K562 (cell line): ENCODE results near the gene KLHL33. TPM values are rescaled to one million over a fixed set of nuclear protein-coding genes. Genes with fewer than 3 reads are reported as not detected.

ENCODE experiments used
- CBX5 ChIP-seq: IDR thresholded peaks from 2 replicates; pipeline ENCODE4 v1.6.1; 2014; ENCODE audit warnings: low read depth, borderline replicate concordance
- DDX20 ChIP-seq: fragments of 450-650 bp; IDR thresholded peaks from 2 replicates; pipeline ENCODE4 v1.6.1; 2016; ENCODE audit warnings: missing genetic modification characterization, low read depth, mild to moderate bottlenecking, missing compliant biosample characterization, moderate library complexity
- ELF2 ChIP-seq: fragments of 250-450 bp; sonication (Bioruptor Pico); IDR thresholded peaks from 2 replicates; pipeline ENCODE4 v1.5.0; 2021; ENCODE audit warnings: mild to moderate bottlenecking
- ELK1 ChIP-seq: sonication (generic); formaldehyde crosslinking; IDR thresholded peaks from 2 replicates; pipeline ENCODE4 v1.8.1; 2022; ENCODE audit warnings: missing genetic modification reagents
- FOXJ3 ChIP-seq: sonication (generic); formaldehyde crosslinking; IDR thresholded peaks from 2 replicates; pipeline ENCODE4 v1.4.0; 2020; ENCODE audit warnings: mild to moderate bottlenecking, missing genetic modification reagents
- HDAC2 ChIP-seq: fragments of 450-650 bp; IDR thresholded peaks from 2 replicates; pipeline ENCODE4 v1.6.1; 2016; ENCODE audit warnings: mild to moderate bottlenecking
- HNRNPLL ChIP-seq: fragments of 200-400 bp; formaldehyde crosslinking; IDR thresholded peaks from 2 replicates; pipeline ENCODE4 v1.6.1; 2017; ENCODE audit warnings: low read length, low read depth, mild to moderate bottlenecking; ENCODE audit not compliant: poor library complexity, severe bottlenecking
- MTA1 ChIP-seq: fragments of 450-650 bp; IDR thresholded peaks from 2 replicates; pipeline ENCODE4 v1.6.1; 2017; ENCODE audit warnings: borderline replicate concordance
- POLR2G ChIP-seq: fragments of 200-400 bp; formaldehyde crosslinking; IDR thresholded peaks from 2 replicates; pipeline ENCODE4 v1.6.1; 2017; ENCODE audit warnings: low read depth, mild to moderate bottlenecking, antibody characterized with exemption, low read length, moderate library complexity
- SMAD4 ChIP-seq: fragments of 250-450 bp; sonication (Bioruptor Pico); conservative IDR thresholded peaks from 2 replicates; pipeline ENCODE4 v1.8.0; 2021; ENCODE audit warnings: inconsistent platforms, mild to moderate bottlenecking, moderate library complexity
- SRSF3 ChIP-seq: fragments of 200-400 bp; formaldehyde crosslinking; IDR thresholded peaks from 2 replicates; pipeline ENCODE4 v1.6.1; 2016; ENCODE audit warnings: mild to moderate bottlenecking, low read length, moderate library complexity; ENCODE audit not compliant: insufficient read depth
- THAP7 ChIP-seq: fragments of 250-450 bp; sonication (Bioruptor Pico); IDR thresholded peaks from 2 replicates; pipeline ENCODE4 v1.5.0; 2021
- TSHZ1 ChIP-seq: fragments of 250-450 bp; sonication (Bioruptor Pico); IDR thresholded peaks from 2 replicates; pipeline ENCODE4 v1.4.0; 2020; ENCODE audit warnings: mild to moderate bottlenecking, moderate library complexity
- VEZF1 ChIP-seq: fragments of 200-800 bp; sonication (Bioruptor generic); IDR thresholded peaks from 2 replicates; pipeline ENCODE4 v1.6.1; 2017; ENCODE audit warnings: missing genetic modification characterization, missing compliant biosample characterization
- YBX1 ChIP-seq: fragments of 450-650 bp; IDR thresholded peaks from 2 replicates; pipeline ENCODE4 v1.7.1; 2016; ENCODE audit warnings: mild to moderate bottlenecking
- YY1 ChIP-seq, 3 experiments: IDR thresholded peaks; 2 replicates each; pipeline ENCODE4 v1.6.1; 2011; ENCODE audit warnings: low read length in 2 of 3, mild to moderate bottlenecking in 2 of 3, moderate library complexity in 2 of 3, borderline replicate concordance in 1 of 3, control low read depth in 1 of 3, low read depth in 1 of 3; ENCODE audit not compliant: insufficient read depth in 3 of 3, insufficient replicate concordance in 2 of 3, control insufficient read depth in 1 of 3, insufficient read length in 1 of 3; ENCODE audit errors: extremely low read depth in 1 of 3
- ZBTB33 ChIP-seq: sonication (generic); formaldehyde crosslinking; IDR thresholded peaks from 2 replicates; pipeline ENCODE4 v1.8.1; 2023; ENCODE audit warnings: mild to moderate bottlenecking, missing genetic modification reagents
- ZKSCAN1 ChIP-seq: fragments of 150-350 bp; IDR thresholded peaks from 2 replicates; pipeline ENCODE4 v1.6.1; 2016; ENCODE audit warnings: low read depth, low read length
- ZNF324 ChIP-seq: fragments of 250-450 bp; sonication (Bioruptor Pico); IDR thresholded peaks from 2 replicates; pipeline ENCODE4 v1.4.0; 2020; ENCODE audit warnings: mild to moderate bottlenecking
- polyA plus RNA-seq, 8 experiments: library from polyadenylated mRNA; depleted of rRNA in 4 of 8; stranded (reverse) in 5 of 8; unstranded in 3 of 8; fragments of >200 nt; fragmentation: Nextera tagmentation in 2 of 8; fragmentation: Illumina TruSeq in 1 of 8; extraction: Ambion mirVana in 2 of 8; extraction: Trizol in 1 of 8; gene quantifications; 2 replicates each; pipeline versions ENCODE4 v1.2.1 to v1.2.3, GENCODE V29; 2011 to 2014; ENCODE audit warnings: inconsistent platforms in 1 of 8, missing spikeins in 1 of 8
- total RNA-seq, 7 experiments: library from RNA; depleted of rRNA in 6 of 7; stranded (reverse); fragments of >200 nt in 6 of 7; fragmentation: Illumina TruSeq in 2 of 7; extraction: Trizol in 2 of 7; gene quantifications; 2 replicates each; pipeline versions ENCODE4 v1.2.1 to v1.2.3, GENCODE V29; 2011 to 2021; ENCODE audit warnings: low replicate concordance in 1 of 7

KLHL33 gene
- total and polyA plus RNA-seq, 9 of the 15 experiments (the other 6 are each of a cell fraction or from before 2014, with no cell fraction given): 0.04 to 0.27 (median 0.13) TPM; not detected in 6

GRCh38 chr14:20469242-20469889, 33.4 kb upstream of the KLHL33 start, which contains the start of gene PNP (continued):
- TF ChIP-seq ELK1 (no peak), VEZF1 (CRISPR knock-in tag) (no peak), TSHZ1 (no peak), ZBTB33 (CRISPR knock-in tag) (no peak), CBX5 (no peak), FOXJ3 (CRISPR knock-in tag) (no peak), SMAD4 (no peak), ZKSCAN1 (no peak), HDAC2 (peak; percentile 41; the same call in 1 of the 2 replicates), ELF2 (CRISPR knock-in tag) (no peak), ZNF324 (CRISPR knock-in tag) (no peak), THAP7 (CRISPR knock-in tag) (no peak), HNRNPLL (peak; percentile 52), YBX1 (no peak), MTA1 (no peak), YY1 (IDR thresholded peaks at IDR 0.05; ENCODE audit: borderline replicate concordance in 1 of 3, control insufficient read depth in 1 of 3, extremely low read depth in 1 of 3, insufficient read depth in 3 of 3, insufficient read length in 1 of 3, insufficient replicate concordance in 2 of 3, low read depth in 1 of 3, low read length in 2 of 3) (peak in 1 of 3 experiments; percentile 15), POLR2G (peak; percentile 100), SRSF3 (no peak), DDX20 (no peak)
